Transverse colon (tissue), 3 donors: Measurements from ENCODE around the gene KCNJ16.

Experiments used
- CTCF ChIP-seq, 5 experiments: fragments of 200-600 bp in 3 of 5; fragments of 450-650 bp in 2 of 5; sonication (generic) in 3 of 5; IDR thresholded peaks; 1 replicate in 2 of 5; 2 replicates in 3 of 5; pipeline ENCODE4 v1.5.1; 2016 to 2017; ENCODE audit warnings: antibody characterized with exemption in 5 of 5, inconsistent platforms in 3 of 5, mild to moderate bottlenecking in 2 of 5, moderate library complexity in 1 of 5
- POLR2A ChIP-seq: fragments of 450-650 bp; IDR thresholded peaks from one replicate; pipeline ENCODE4 v1.6.1; 2016; ENCODE audit warnings: antibody characterized with exemption, mild to moderate bottlenecking, moderate library complexity

GRCh38 chr17:70107904-70108565 lies 33.0 kb downstream of the KCNJ16 start:
- TF ChIP-seq CTCF (IDR thresholded peaks at IDR 0.05) = no peak
- TF ChIP-seq POLR2A = no peak
